Measurements from ENCODE around the gene WNK3.

WNK3 gene

GRCh38 chrX:54181202-54181953 lies 176.5 kb downstream of the WNK3 start:
- peak overlapping the region in 1 of 2 experiments; percentile 77 for H3K4me3 ChIP-seq (ENCODE audit: insufficient read depth in 1 of 2, low read depth in 1 of 2, low read length in 2 of 2)
- H3K18ac ChIP-seq (ENCODE audit: low read depth in 1 of 2, low read length in 2 of 2): no peak overlapping the region
- no peak overlapping the region for H2AFZ ChIP-seq (ENCODE audit: low read depth, low read length)
- H3K23ac ChIP-seq (ENCODE audit: low read length in 2 of 2): no peak overlapping the region
- no peak overlapping the region for H2BK5ac ChIP-seq (ENCODE audit: low read depth, low read length, poor library complexity, severe bottlenecking)
- H2AK5ac ChIP-seq (ENCODE audit: low read length, severe bottlenecking): no peak overlapping the region
- no peak overlapping the region for H3K4ac ChIP-seq (ENCODE audit: low read depth in 1 of 2, low read length in 2 of 2)
- H2BK120ac ChIP-seq (ENCODE audit: low read depth, low read length): peak overlapping the region; percentile 34
- no peak overlapping the region for H2BK15ac ChIP-seq (ENCODE audit: low read depth, poor library complexity, severe bottlenecking)
- H4K91ac ChIP-seq (ENCODE audit: low read length): no peak overlapping the region
- peak; percentile 28 for DNase-seq
- peak overlapping the region; percentile 74 for H3K9ac ChIP-seq (ENCODE audit: low read length)
- H3K36me3 ChIP-seq (ENCODE audit: control insufficient read depth in 1 of 2, insufficient read depth in 2 of 2, low read depth in 1 of 2, low read length in 2 of 2): no peaks in the 10 kb centered on the region
- peak overlapping the region; percentile 70 for H3K27ac ChIP-seq (ENCODE audit: low read length, poor library complexity, severe bottlenecking)
- H3K14ac ChIP-seq (ENCODE audit: low read length in 2 of 2): no peak overlapping the region
- peaks cover 1% of the 10 kb centered on the region for H3K4me1 ChIP-seq (ENCODE audit: control insufficient read depth, insufficient read depth, low read depth, low read length)
- no peak overlapping the region for H2BK12ac ChIP-seq (ENCODE audit: low read length in 2 of 2)
- peak overlapping the region; percentile 62 for H3K4me2 ChIP-seq (ENCODE audit: low read length, poor library complexity, severe bottlenecking)
- peaks cover 0 to 2% of the 10 kb centered on the region in 2 experiments for H3K27me3 ChIP-seq (ENCODE audit: control insufficient read depth in 1 of 2, insufficient read depth in 1 of 2, low read length in 2 of 2)
- WGBS: 61% methylated on average over 3 of the region's 4 CpGs
- H4K8ac ChIP-seq (ENCODE audit: low read length): no peak overlapping the region
- H3K9me3 ChIP-seq (ENCODE audit: control insufficient read depth, low read length): no peaks in the 10 kb centered on the region
- no peaks in the 10 kb centered on the region for H3K79me1 ChIP-seq (replicated peaks; ENCODE audit: low read length, poor library complexity, severe bottlenecking)

GRCh38 chrX:54180403-54180802 lies 177.4 kb downstream of the WNK3 start:
- Histone ChIP-seq H4K91ac (ENCODE audit: low read length) (no peak overlapping the region), H3K4me2 (ENCODE audit: low read length, poor library complexity, severe bottlenecking) (peak overlapping the region; percentile 63), H3K4ac (ENCODE audit: low read depth in 1 of 2, low read length in 2 of 2) (no peak overlapping the region), H2AK5ac (ENCODE audit: low read length, severe bottlenecking) (no peak overlapping the region), H3K4me3 (ENCODE audit: insufficient read depth in 1 of 2, low read depth in 1 of 2, low read length in 2 of 2) (peak overlapping the region in 1 of 2 experiments; percentile 77), H2BK12ac (ENCODE audit: low read length in 2 of 2) (no peak overlapping the region), H2BK15ac (ENCODE audit: low read depth, poor library complexity, severe bottlenecking) (no peak overlapping the region), H2BK120ac (ENCODE audit: low read depth, low read length) (no peak overlapping the region), H3K79me1 (replicated peaks; ENCODE audit: low read length, poor library complexity, severe bottlenecking) (no peaks in the 10 kb centered on the region), H2AFZ (ENCODE audit: low read depth, low read length) (no peak overlapping the region), H3K36me3 (ENCODE audit: control insufficient read depth in 1 of 2, insufficient read depth in 2 of 2, low read depth in 1 of 2, low read length in 2 of 2) (no peaks in the 10 kb centered on the region), H2BK5ac (ENCODE audit: low read depth, low read length, poor library complexity, severe bottlenecking) (no peak overlapping the region), H3K23ac (ENCODE audit: low read length in 2 of 2) (no peak overlapping the region), H3K18ac (ENCODE audit: low read depth in 1 of 2, low read length in 2 of 2) (no peak overlapping the region), H3K9me3 (ENCODE audit: control insufficient read depth, low read length) (no peaks in the 10 kb centered on the region), H3K27ac (ENCODE audit: low read length, poor library complexity, severe bottlenecking) (peak overlapping the region; percentile 70), H3K14ac (ENCODE audit: low read length in 2 of 2) (no peak overlapping the region), H3K9ac (ENCODE audit: low read length) (peak overlapping the region; percentile 74), H3K4me1 (ENCODE audit: control insufficient read depth, insufficient read depth, low read depth, low read length) (peaks cover 1% of the 10 kb centered on the region), H3K27me3 (ENCODE audit: control insufficient read depth in 1 of 2, insufficient read depth in 1 of 2, low read length in 2 of 2) (no peaks in the 10 kb centered on the region), H4K8ac (ENCODE audit: low read length) (no peak overlapping the region)
- 0% methylated on average over 2 of the region's 4 CpGs for WGBS
- DNase-seq: peak; percentile 43

- no peak overlapping the region for H2BK5ac ChIP-seq (ENCODE audit: low read depth, low read length, poor library complexity, severe bottlenecking)
- peak overlapping the region in 1 of 2 experiments; percentile 32 for H3K4me3 ChIP-seq (ENCODE audit: insufficient read depth in 1 of 2, low read depth in 1 of 2, low read length in 2 of 2)
- H2AFZ ChIP-seq (ENCODE audit: low read depth, low read length): no peak overlapping the region
- no peak overlapping the region for H2BK12ac ChIP-seq (ENCODE audit: low read length in 2 of 2)
- H4K8ac ChIP-seq (ENCODE audit: low read length): no peak overlapping the region
- no peak overlapping the region for H3K4ac ChIP-seq (ENCODE audit: low read depth in 1 of 2, low read length in 2 of 2)
- H3K4me1 ChIP-seq (ENCODE audit: control insufficient read depth, insufficient read depth, low read depth, low read length): peaks cover 1% of the 10 kb centered on the region
- H2BK15ac ChIP-seq (ENCODE audit: low read depth, poor library complexity, severe bottlenecking): no peak overlapping the region
- no peaks in the 10 kb centered on the region for H3K9me3 ChIP-seq (ENCODE audit: control insufficient read depth, low read length)
- no peak overlapping the region for H3K4me2 ChIP-seq (ENCODE audit: low read length, poor library complexity, severe bottlenecking)
- no peak overlapping the region for H3K23ac ChIP-seq (ENCODE audit: low read length in 2 of 2)
- no peak overlapping the region for H2AK5ac ChIP-seq (ENCODE audit: low read length, severe bottlenecking)
- H3K14ac ChIP-seq (ENCODE audit: low read length in 2 of 2): no peak overlapping the region
- DNase-seq: peak; percentile 76
- H3K27me3 ChIP-seq (ENCODE audit: control insufficient read depth in 1 of 2, insufficient read depth in 1 of 2, low read length in 2 of 2): peaks cover 0 to 3% of the 10 kb centered on the region in 2 experiments
- no peak overlapping the region for H3K27ac ChIP-seq (ENCODE audit: low read length, poor library complexity, severe bottlenecking)
- H3K18ac ChIP-seq (ENCODE audit: low read depth in 1 of 2, low read length in 2 of 2): no peak overlapping the region
- no peak overlapping the region for H2BK120ac ChIP-seq (ENCODE audit: low read depth, low read length)
- no peaks in the 10 kb centered on the region for H3K79me1 ChIP-seq (replicated peaks; ENCODE audit: low read length, poor library complexity, severe bottlenecking)
- WGBS: 0% methylated on average over 2 of the region's 5 CpGs
- H4K91ac ChIP-seq (ENCODE audit: low read length): no peak overlapping the region
- H3K9ac ChIP-seq (ENCODE audit: low read length): peak overlapping the region; percentile 34
- peaks cover 0 to 3% of the 10 kb centered on the region in 2 experiments for H3K36me3 ChIP-seq (ENCODE audit: control insufficient read depth in 1 of 2, insufficient read depth in 2 of 2, low read depth in 1 of 2, low read length in 2 of 2)
Observed at GRCh38 chrX:54178100-54178940, 179.5 kb downstream of the WNK3 start.

GRCh38 chrX:54177306-54177705 lies 180.5 kb downstream of the WNK3 start:
- WGBS: 98% methylated on average over 2 of the region's 3 CpGs
- H3K27me3 ChIP-seq (ENCODE audit: control insufficient read depth in 1 of 2, insufficient read depth in 1 of 2, low read length in 2 of 2): peaks cover 0 to 3% of the 10 kb centered on the region in 2 experiments
- H3K4me3 ChIP-seq (ENCODE audit: insufficient read depth in 1 of 2, low read depth in 1 of 2, low read length in 2 of 2): peak overlapping the region in 1 of 2 experiments; percentile 32

More at GRCh38 chrX:54177306-54177705, 180.5 kb downstream of the WNK3 start:
- Histone ChIP-seq H3K9me3 (ENCODE audit: control insufficient read depth, low read length) (no peaks in the 10 kb centered on the region), H2BK12ac (ENCODE audit: low read length in 2 of 2) (no peak overlapping the region), H3K23ac (ENCODE audit: low read length in 2 of 2) (no peak overlapping the region), H2AFZ (ENCODE audit: low read depth, low read length) (no peak overlapping the region), H3K9ac (ENCODE audit: low read length) (no peak overlapping the region), H3K18ac (ENCODE audit: low read depth in 1 of 2, low read length in 2 of 2) (no peak overlapping the region), H3K14ac (ENCODE audit: low read length in 2 of 2) (no peak overlapping the region), H2BK120ac (ENCODE audit: low read depth, low read length) (no peak overlapping the region), H3K79me1 (replicated peaks; ENCODE audit: low read length, poor library complexity, severe bottlenecking) (no peaks in the 10 kb centered on the region), H4K8ac (ENCODE audit: low read length) (no peak overlapping the region), H4K91ac (ENCODE audit: low read length) (no peak overlapping the region), H2BK15ac (ENCODE audit: low read depth, poor library complexity, severe bottlenecking) (no peak overlapping the region), H2AK5ac (ENCODE audit: low read length, severe bottlenecking) (no peak overlapping the region), H3K4me1 (ENCODE audit: control insufficient read depth, insufficient read depth, low read depth, low read length) (peaks cover 1% of the 10 kb centered on the region), H3K36me3 (ENCODE audit: control insufficient read depth in 1 of 2, insufficient read depth in 2 of 2, low read depth in 1 of 2, low read length in 2 of 2) (peaks cover 0 to 3% of the 10 kb centered on the region in 2 experiments), H3K4ac (ENCODE audit: low read depth in 1 of 2, low read length in 2 of 2) (no peak overlapping the region), H3K27ac (ENCODE audit: low read length, poor library complexity, severe bottlenecking) (peak overlapping the region; percentile 54), H3K4me2 (ENCODE audit: low read length, poor library complexity, severe bottlenecking) (no peak overlapping the region), H2BK5ac (ENCODE audit: low read depth, low read length, poor library complexity, severe bottlenecking) (no peak overlapping the region)
- no peak for DNase-seq
